Measurements from ENCODE around the gene TNRC18. TPM values are rescaled to one million over a fixed set of nuclear protein-coding genes. Genes with fewer than 3 reads are reported as not detected.

TNRC18 gene
- total RNA-seq, 1 donor from 2014 or later = 57.2 TPM

DNA sequence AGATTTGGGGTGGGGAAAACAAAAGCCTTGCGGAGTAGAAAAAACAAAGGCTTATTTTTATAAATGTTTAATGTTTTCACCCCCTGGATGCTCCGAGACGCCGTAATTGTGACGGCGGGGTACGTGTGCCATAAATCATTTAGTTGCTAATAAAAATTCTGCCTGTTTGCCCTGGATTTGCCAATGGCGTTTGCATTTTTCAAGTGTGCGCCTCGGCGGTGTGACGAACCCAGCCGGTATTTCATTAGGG, 2.5 kb upstream of the TNRC18 start:
- Mint-ChIP-seq H3K27ac (no peak overlapping the region), H3K36me3 (ENCODE audit: low read depth) (no peaks in the 10 kb centered on the region), H3K4me1 (peaks cover 58% of the 10 kb centered on the region), H3K27me3 (peaks cover 31% of the 10 kb centered on the region), H3K4me3 (no peak overlapping the region), H3K9me3 (no peaks in the 10 kb centered on the region)
- DNase-seq = no peak
- ATAC-seq (ENCODE audit: low read depth) = no peak
- CTCF ChIA-PET = interaction anchor here (1.2 to 1.8 kb wide), 2 partner anchors 29 to 186 kb away, joined by 5 to 6 read pairs; no protein-coding TSS in a partner anchor
- POLR2A ChIA-PET = interaction anchor here (0.6 to 2.5 kb wide), 3 partner anchors 9 to 195 kb away, joined by 3 to 14 read pairs (median 4); no protein-coding TSS in a partner anchor
- intact Hi-C loops (cut with micrococcal nuclease) = no loop called here
- TF ChIP-seq CTCF (IDR thresholded peaks at IDR 0.05) = no peak

DNA sequence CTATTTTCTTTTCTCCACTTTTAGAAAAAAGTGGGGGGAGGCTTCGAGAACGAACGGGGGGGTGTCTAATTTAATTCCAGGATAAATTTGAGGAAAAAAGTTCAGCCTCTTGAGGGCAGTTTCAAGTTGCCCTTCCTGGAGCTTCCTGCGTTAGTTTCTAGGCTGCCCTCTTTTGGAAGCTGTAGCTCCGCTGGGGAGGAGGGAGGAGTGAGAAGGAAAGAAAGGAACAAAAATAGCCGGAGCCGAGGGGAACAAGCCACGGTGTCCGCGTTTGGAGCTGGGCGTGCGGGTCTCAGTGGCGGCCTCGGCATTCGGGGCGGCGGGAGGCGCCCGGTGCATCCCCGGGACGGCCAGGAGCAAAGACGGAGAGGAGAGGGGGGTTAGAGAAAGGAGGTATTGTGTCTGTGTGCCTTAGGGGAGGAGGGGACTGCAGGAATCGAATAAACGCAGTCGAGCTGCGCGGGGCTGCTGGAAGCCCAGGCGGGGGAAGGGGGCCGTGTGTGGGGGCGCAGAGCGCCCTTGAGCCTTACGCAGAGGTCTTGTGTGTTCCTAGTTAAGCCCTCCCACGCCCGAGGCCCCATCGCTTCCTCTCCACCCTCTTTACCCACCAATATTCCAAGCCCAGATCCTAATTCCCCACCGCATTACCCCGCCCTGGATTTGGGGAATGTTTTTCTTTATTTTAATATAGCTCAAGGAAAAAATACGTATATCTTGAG, 2.0 kb upstream of the TNRC18 start:
- H3K4me1 Mint-ChIP-seq = peaks cover 59% of the 10 kb centered on the region
- peaks cover 31% of the 10 kb centered on the region for H3K27me3 Mint-ChIP-seq
- H3K27ac Mint-ChIP-seq = no peak overlapping the region
- POLR2A ChIA-PET = interaction anchor here (0.6 to 2.5 kb wide), 4 partner anchors 8 to 194 kb away, joined by 3 to 14 read pairs (median 4); no protein-coding TSS in a partner anchor
- H3K36me3 Mint-ChIP-seq (ENCODE audit: low read depth) = no peaks in the 10 kb centered on the region
- H3K4me3 Mint-ChIP-seq = no peak overlapping the region
- ATAC-seq (ENCODE audit: low read depth) = no peak
- H3K9me3 Mint-ChIP-seq = no peaks in the 10 kb centered on the region
- TF ChIP-seq CTCF (IDR thresholded peaks at IDR 0.05) = no peak
- CTCF ChIA-PET = interaction anchor here (1.2 to 1.8 kb wide), 2 partner anchors 29 to 185 kb away, joined by 5 to 6 read pairs; no protein-coding TSS in a partner anchor
- intact Hi-C loops (cut with micrococcal nuclease) = loop anchor here (2.0 kb wide), 1 partner anchor 59 kb away; no protein-coding TSS in a partner anchor
- DNase-seq = peak; percentile 29

GRCh38 chr7:5424749-5425506, 1.3 kb upstream of the TNRC18 start:
- ChIA-PET CTCF (interaction anchor here (1.8 kb wide), 1 partner anchor 28 kb away, joined by 5 read pairs; no protein-coding TSS in a partner anchor), POLR2A (interaction anchor here (0.7 to 2.5 kb wide), 2 partner anchors 28 to 103 kb away, joined by 3 to 14 read pairs; no protein-coding TSS in a partner anchor)
- peaks cover 63% of the 10 kb centered on the region for H3K4me1 Mint-ChIP-seq
- ATAC-seq (ENCODE audit: low read depth) (no peak), DNase-seq (peak; percentile 31)
- no peaks in the 10 kb centered on the region for H3K36me3 Mint-ChIP-seq (ENCODE audit: low read depth)
- no peak for TF ChIP-seq CTCF (IDR thresholded peaks at IDR 0.05)
- intact Hi-C loops (cut with micrococcal nuclease) = loop anchor here (1.0 to 5.0 kb wide), 4 partner anchors 28 to 267 kb away; no protein-coding TSS in a partner anchor
- peak overlapping the region; percentile 71 for H3K4me3 Mint-ChIP-seq
- no peaks in the 10 kb centered on the region for H3K9me3 Mint-ChIP-seq
- peak overlapping the region; percentile 46 for H3K27ac Mint-ChIP-seq
- H3K27me3 Mint-ChIP-seq = peaks cover 27% of the 10 kb centered on the region

DNA sequence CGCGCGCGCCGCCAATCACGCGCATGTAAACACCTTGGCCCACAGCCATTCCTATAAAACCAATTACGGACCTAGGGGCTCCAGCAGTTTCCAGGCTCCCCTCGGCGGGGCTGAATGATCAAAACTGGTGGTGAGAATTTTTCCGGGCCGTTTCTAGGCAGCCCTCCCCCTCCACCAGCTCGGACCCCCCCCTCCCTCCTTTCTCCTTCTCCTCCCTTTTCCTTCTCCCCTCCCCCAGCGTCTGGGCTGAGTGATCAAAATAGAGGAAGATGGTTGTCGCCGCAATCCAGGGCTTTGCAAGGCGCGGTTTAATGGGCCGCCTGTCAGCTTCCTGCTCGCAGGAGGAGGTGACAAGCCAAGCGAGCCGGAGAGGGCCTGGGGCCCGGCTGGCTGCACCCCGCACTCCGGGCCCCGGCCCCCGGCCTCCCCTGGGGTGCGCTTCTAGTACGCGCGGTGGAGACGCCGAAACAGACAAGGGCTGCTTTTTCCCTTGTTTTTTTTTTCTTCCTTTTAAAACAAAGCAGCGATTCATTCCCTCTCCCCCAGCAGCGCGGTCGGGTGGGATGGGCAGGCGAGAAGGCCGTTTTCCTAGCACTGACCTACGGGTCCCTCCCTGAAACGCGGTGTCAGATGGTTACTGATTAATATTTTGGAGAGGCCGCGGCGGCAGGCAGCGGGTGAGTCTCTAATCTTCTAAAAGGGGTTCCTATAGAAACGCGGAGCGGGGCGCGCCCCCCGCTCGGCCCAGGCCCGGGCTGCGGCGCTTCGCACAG, 528 bp upstream of the TNRC18 start:
- DNase-seq (peak; percentile 40), ATAC-seq (ENCODE audit: low read depth) (peak; percentile 58)
- no peak for TF ChIP-seq CTCF (IDR thresholded peaks at IDR 0.05)
- intact Hi-C loops (cut with micrococcal nuclease) = loop anchor here (1.0 to 5.0 kb wide), 4 partner anchors 27 to 268 kb away; no protein-coding TSS in a partner anchor
- Mint-ChIP-seq H3K9me3 (no peaks in the 10 kb centered on the region), H3K27me3 (peaks cover 24% of the 10 kb centered on the region), H3K4me1 (peaks cover 61% of the 10 kb centered on the region), H3K27ac (peak overlapping the region; percentile 65), H3K36me3 (ENCODE audit: low read depth) (no peaks in the 10 kb centered on the region), H3K4me3 (peak overlapping the region; percentile 83)
- ChIA-PET CTCF (interaction anchor here (2.2 kb wide), 1 partner anchor 28 kb away, joined by 8 read pairs; no protein-coding TSS in a partner anchor), POLR2A (interaction anchor here (0.5 to 2.5 kb wide), 3 partner anchors 27 to 96 kb away, joined by 3 to 14 read pairs (median 4); no protein-coding TSS in a partner anchor)

Data from activated B cell treated with CpG ODN at 0.5 μM for 24 hours (primary cell).